Uterus (tissue), 4 donors: ENCODE results near the gene XYLB. TPM values are rescaled to one million over a fixed set of nuclear protein-coding genes. Genes with fewer than 3 reads are reported as not detected.

ENCODE experiments used
- DNase-seq, 2 donors: peaks; one replicate each; pipeline ENCODE4 v3.0.0-alpha.2; 2019 to 2020
- H3K27ac ChIP-seq, 2 donors: fragments of 200-600 bp; sonication (generic); 1 replicate in 1 of 2; 2 replicates in 1 of 2; pipeline ENCODE4 v1.5.1; 2016 to 2018
- H3K27me3 ChIP-seq, 2 donors: fragments of 200-600 bp; sonication (generic); one replicate each; pipeline ENCODE4 v1.5.1; 2018 to 2019; ENCODE audit warnings: control low read depth in 1 of 2
- H3K36me3 ChIP-seq, 2 donors: fragments of 200-600 bp; sonication (generic); one replicate each; pipeline ENCODE4 v1.5.1; 2019; ENCODE audit warnings: control low read depth in 1 of 2
- H3K4me1 ChIP-seq, 2 donors: fragments of 200-600 bp; sonication (generic); one replicate each; pipeline ENCODE4 v1.5.1; 2018 to 2019; ENCODE audit warnings: control low read depth in 1 of 2
- H3K4me3 ChIP-seq, 2 donors: fragments of 200-600 bp; sonication (generic); 1 replicate in 1 of 2; 2 replicates in 1 of 2; pipeline ENCODE4 v1.5.1; 2018 to 2019; ENCODE audit warnings: mild to moderate bottlenecking in 1 of 2
- H3K9me3 ChIP-seq, 2 donors: fragments of 200-600 bp; sonication (generic); one replicate each; pipeline ENCODE4 v1.5.1; 2019; ENCODE audit warnings: control low read depth in 1 of 2
- POLR2A ChIP-seq, 2 donors: fragments of 450-650 bp; IDR thresholded peaks; one replicate each; pipeline ENCODE4 v1.6.1; 2016; ENCODE audit warnings: antibody characterized with exemption in 2 of 2, mild to moderate bottlenecking in 1 of 2, moderate library complexity in 1 of 2
- intact Hi-C: fragments of 100-400 bp; cut with DNase I; formaldehyde crosslinking; loops from one replicate; pipeline ENCODE4 v1.15.1; 2023; ENCODE audit warnings: low total_unique reads
- total RNA-seq, 4 donors: library from RNA; depleted of rRNA in 3 of 4; stranded (reverse); fragments of >200 nt in 3 of 4; gene quantifications; one replicate each; pipeline versions ENCODE4 v1.1.0 to v1.2.4, GENCODE V29; 2014 to 2023
- TF ChIP-seq, protein P1 (sequence below), 4 experiments: fragments of 200-600 bp in 2 of 4; fragments of 450-650 bp in 2 of 4; sonication (generic) in 2 of 4; IDR thresholded peaks; one replicate each; pipeline ENCODE4 v1.5.1; 2016 to 2019; ENCODE audit warnings: antibody characterized with exemption in 4 of 4, mild to moderate bottlenecking in 2 of 4, moderate library complexity in 1 of 4
- donor health status: DM: yes; HTN: yes; CAD: no.

XYLB gene
- total RNA-seq, 4 donors from 2014 or later: 0.26 to 12.7 (median 6.5) TPM

DNA sequence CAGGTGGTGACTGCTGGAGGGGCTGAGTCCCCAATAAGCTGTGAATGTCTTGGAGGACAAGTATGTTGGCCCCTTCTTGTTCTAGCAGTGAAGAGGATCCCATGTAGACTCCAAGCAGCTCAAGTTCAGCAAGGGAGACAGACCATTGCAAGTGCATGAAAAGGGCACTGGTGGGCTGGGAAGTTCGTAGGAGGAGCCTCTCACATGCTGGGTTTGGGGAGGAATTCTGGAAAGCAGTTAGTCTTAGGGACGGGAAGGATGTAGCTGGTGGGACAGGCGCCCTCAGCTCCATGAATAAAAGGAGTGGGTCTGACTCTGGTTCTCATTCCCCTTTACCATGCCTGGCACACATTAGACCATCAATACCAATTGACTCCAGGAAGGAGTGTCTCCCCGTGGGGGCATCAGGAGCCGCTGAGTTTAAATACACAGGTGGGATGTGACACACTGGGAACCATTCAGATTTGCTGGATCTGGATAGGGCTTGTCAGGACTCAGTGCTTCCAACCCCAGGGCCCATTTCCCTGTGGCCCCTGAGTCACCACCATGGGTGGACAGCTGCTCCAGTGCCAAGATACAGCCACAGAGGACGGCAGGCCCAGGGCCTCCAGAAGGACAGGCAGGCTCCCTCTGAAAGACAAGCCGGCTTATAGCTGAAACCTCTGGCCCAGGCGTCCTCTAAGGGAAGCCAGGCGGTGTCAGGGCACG lies 552 bp upstream of the XYLB start:
- intact Hi-C loops: loop anchor here (5.0 kb wide), 1 partner anchor 131 kb away; no protein-coding TSS in a partner anchor
- Histone ChIP-seq H3K36me3 (no peaks in the 10 kb centered on the region), H3K4me1 (peaks cover 0 to 8% of the 10 kb centered on the region in 2 donors), H3K27me3 (no peaks in the 10 kb centered on the region), H3K9me3 (no peaks in the 10 kb centered on the region), H3K27ac (peak overlapping the region in 1 of 2 donors; percentile 32), H3K4me3 (peak overlapping the region in 1 of 2 donors; percentile 72)
- TF ChIP-seq POLR2A (IDR thresholded peaks at IDR 0.05): no peak
- TF ChIP-seq, protein P1, sequence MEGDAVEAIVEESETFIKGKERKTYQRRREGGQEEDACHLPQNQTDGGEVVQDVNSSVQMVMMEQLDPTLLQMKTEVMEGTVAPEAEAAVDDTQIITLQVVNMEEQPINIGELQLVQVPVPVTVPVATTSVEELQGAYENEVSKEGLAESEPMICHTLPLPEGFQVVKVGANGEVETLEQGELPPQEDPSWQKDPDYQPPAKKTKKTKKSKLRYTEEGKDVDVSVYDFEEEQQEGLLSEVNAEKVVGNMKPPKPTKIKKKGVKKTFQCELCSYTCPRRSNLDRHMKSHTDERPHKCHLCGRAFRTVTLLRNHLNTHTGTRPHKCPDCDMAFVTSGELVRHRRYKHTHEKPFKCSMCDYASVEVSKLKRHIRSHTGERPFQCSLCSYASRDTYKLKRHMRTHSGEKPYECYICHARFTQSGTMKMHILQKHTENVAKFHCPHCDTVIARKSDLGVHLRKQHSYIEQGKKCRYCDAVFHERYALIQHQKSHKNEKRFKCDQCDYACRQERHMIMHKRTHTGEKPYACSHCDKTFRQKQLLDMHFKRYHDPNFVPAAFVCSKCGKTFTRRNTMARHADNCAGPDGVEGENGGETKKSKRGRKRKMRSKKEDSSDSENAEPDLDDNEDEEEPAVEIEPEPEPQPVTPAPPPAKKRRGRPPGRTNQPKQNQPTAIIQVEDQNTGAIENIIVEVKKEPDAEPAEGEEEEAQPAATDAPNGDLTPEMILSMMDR (IDR thresholded peaks at IDR 0.05): no peak
- DNase-seq: peak in 1 of 2 donors; percentile 22

DNA sequence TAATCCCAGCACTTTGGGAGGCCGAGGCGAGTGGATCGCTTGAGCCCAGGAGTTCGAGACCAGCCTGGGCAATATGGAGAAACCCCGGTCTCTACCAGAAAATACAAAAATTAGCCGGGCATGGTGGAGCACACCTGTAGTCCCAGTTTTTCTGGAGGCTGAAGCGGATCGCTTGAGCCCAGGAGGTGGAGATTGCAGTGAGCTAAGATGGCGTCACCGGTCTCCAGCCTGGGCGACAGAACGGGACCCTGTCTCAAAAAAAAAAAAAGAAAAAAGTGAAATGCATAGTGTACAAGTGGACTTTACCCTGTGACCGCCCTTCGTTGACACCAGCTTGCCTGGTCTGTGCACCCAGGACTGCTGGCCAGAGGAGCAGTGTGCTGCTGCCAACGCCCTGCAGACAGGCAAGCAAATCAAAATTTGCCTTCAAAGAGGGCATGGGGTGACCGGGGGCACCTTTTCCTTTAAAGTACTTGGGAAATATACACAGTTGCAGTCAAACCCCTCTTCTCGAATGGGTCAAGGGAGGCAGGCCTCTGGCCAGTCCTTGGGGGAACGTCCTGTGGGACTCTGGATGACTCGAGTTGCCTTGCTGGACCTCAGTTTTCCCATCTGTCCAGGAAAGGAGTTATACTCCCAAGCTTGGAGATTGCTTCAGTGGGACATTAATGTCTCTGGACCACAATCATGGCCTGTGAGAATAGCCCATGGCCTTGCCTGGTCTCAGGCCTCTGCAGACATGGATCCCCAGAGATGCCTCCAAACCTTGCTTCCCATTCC lies 1.0 kb downstream of the XYLB start:
- TF ChIP-seq, protein P1 (IDR thresholded peaks at IDR 0.05): no peak
- TF ChIP-seq POLR2A (IDR thresholded peaks at IDR 0.05): no peak
- intact Hi-C loops: loop anchor here (5.0 kb wide), 1 partner anchor 130 kb away; no protein-coding TSS in a partner anchor
- H3K27ac ChIP-seq: no peak overlapping the region

DNA sequence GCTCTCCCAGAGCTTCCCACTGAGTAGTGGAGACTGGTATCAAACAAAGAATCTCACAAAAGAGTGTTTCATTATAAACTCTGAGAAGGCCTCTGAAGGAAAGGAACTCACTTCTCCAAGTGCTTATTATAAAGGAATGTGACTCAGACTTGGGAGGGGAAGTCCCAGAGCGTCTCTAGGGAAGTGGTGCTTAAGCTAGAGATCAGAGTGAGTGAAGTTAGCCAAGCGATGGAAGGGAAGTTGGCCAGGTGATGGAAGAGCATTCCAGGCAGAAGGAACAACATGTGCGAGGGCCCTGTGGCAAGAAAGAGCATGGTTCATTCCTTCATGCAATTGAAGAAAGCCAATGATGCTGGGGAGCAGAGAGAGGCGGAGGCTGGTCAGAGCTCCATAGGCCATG lies 2.3 kb downstream of the XYLB start:
- TF ChIP-seq POLR2A (IDR thresholded peaks at IDR 0.05): no peak
- TF ChIP-seq, protein P1 (IDR thresholded peaks at IDR 0.05): no peak
- Histone ChIP-seq H3K27me3 (no peaks in the 10 kb centered on the region), H3K36me3 (no peaks in the 10 kb centered on the region), H3K4me3 (no peak overlapping the region), H3K27ac (no peak overlapping the region), H3K9me3 (no peaks in the 10 kb centered on the region), H3K4me1 (peaks cover 0 to 8% of the 10 kb centered on the region in 2 donors)
- DNase-seq: no peak
- intact Hi-C loops: loop anchor here (5.0 kb wide), 1 partner anchor 128 kb away; no protein-coding TSS in a partner anchor

More for the DNA sequence above, 1.0 kb downstream of the XYLB start:
- peak overlapping the region; percentile 72 to 77 for H3K4me3 ChIP-seq
- no peaks in the 10 kb centered on the region for H3K27me3 ChIP-seq
- no peaks in the 10 kb centered on the region for H3K9me3 ChIP-seq
- no peaks in the 10 kb centered on the region for H3K36me3 ChIP-seq
- no peak for DNase-seq
- H3K4me1 ChIP-seq: peaks cover 0 to 8% of the 10 kb centered on the region in 2 donors

DNA sequence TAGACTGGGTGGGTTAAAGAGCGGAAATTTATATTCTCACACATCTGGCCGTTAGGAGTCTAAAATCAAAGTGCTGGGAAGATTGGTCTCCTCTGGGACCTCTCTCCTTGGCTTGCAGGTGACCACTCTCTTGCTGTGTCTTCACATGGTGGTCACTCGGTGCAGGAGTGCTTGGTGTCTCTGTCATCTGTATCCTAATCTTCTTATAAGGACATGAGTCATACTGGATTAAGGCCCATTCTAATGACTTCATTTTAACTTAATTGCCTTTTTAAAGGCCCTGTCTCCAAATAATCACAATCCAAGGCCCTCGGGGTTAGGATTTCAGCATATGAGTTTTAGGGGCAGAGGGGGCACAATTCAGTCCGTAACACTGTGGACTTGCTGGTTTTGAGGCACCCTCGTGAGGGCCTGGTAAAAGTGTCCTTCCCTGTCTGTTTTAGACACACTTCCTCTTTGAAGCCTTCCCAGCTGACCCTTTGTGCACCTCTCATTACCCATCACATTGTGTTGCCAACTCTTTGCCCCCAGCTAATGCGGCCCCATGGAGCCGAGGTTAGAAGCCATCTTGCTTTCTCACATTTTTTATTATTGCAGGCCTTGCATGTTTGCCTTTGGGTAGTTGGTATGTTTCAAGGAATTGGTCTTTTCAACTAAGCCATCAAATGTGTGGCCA lies 3.2 kb downstream of the XYLB start:
- Histone ChIP-seq H3K9me3 (no peaks in the 10 kb centered on the region), H3K27me3 (no peaks in the 10 kb centered on the region), H3K4me3 (no peak overlapping the region), H3K36me3 (no peaks in the 10 kb centered on the region), H3K4me1 (peaks cover 0 to 8% of the 10 kb centered on the region in 2 donors), H3K27ac (no peak overlapping the region)
- no peak for DNase-seq
- TF ChIP-seq POLR2A (IDR thresholded peaks at IDR 0.05): no peak
- TF ChIP-seq, protein P1 (IDR thresholded peaks at IDR 0.05): no peak
- intact Hi-C loops: loop anchor here (5.0 kb wide), 1 partner anchor 127 kb away; no protein-coding TSS in a partner anchor
